ENCODE results near the gene ANKS1B. TPM values are rescaled to one million over a fixed set of nuclear protein-coding genes. Genes with fewer than 3 reads are reported as not detected.

ANKS1B gene
- total and polyA plus RNA-seq, 4 experiments from 2014 or later = 0.28 to 0.55 TPM; not detected in 2

- no peak overlapping the region for H3K27ac ChIP-seq (ENCODE audit: low read depth, low read length)
- DNase-seq = no peak
- no peaks in the 10 kb centered on the region for H3K4me1 ChIP-seq (ENCODE audit: insufficient read depth, low read length)
- intact Hi-C loops (cut with micrococcal nuclease) = no loop called here
- no peaks in the 10 kb centered on the region for H3K36me3 Mint-ChIP-seq
- H3K4me3 ChIP-seq (ENCODE audit: low read length in 2 of 2) = no peak overlapping the region
- H3K9me3 ChIP-seq (ENCODE audit: control insufficient read depth in 1 of 2, low read length in 2 of 2) = no peaks in the 10 kb centered on the region
- no peaks in the 10 kb centered on the region for H3K36me3 ChIP-seq (ENCODE audit: insufficient read depth, low read length)
- H3K4me3 Mint-ChIP-seq = no peak overlapping the region
- H3K27me3 Mint-ChIP-seq = no peaks in the 10 kb centered on the region
- POLR2A ChIA-PET (ENCODE audit: partially characterized antibody) = no interaction called here
- peaks cover 0 to 4% (median 0%) of the 10 kb centered on the region in 8 donors for H3K9me3 Mint-ChIP-seq
- CTCF ChIA-PET (ENCODE audit: partially characterized antibody) = no interaction called here
- no peaks in the 10 kb centered on the region for H3K27me3 ChIP-seq (ENCODE audit: insufficient read depth, low read length)
- H3K27ac Mint-ChIP-seq = no peak overlapping the region
- no peaks in the 10 kb centered on the region for H3K4me1 Mint-ChIP-seq
Measured at GRCh38 chr12:99392091-99392850, 592.5 kb downstream of the ANKS1B start.

- Histone ChIP-seq H3K4me1 (ENCODE audit: insufficient read depth, low read length) (no peaks in the 10 kb centered on the region), H3K27me3 (ENCODE audit: insufficient read depth, low read length) (no peaks in the 10 kb centered on the region), H3K36me3 (ENCODE audit: insufficient read depth, low read length) (no peaks in the 10 kb centered on the region), H3K4me3 (ENCODE audit: low read length in 2 of 2) (no peak overlapping the region), H3K9me3 (ENCODE audit: control insufficient read depth in 1 of 2, low read length in 2 of 2) (no peaks in the 10 kb centered on the region), H3K27ac (ENCODE audit: low read depth, low read length) (no peak overlapping the region)
- POLR2A ChIA-PET (ENCODE audit: partially characterized antibody) = no interaction called here
- peak in 1 of 5 donors; percentile 20 for DNase-seq
- Mint-ChIP-seq H3K4me3 (no peak overlapping the region), H3K27me3 (no peaks in the 10 kb centered on the region), H3K36me3 (no peaks in the 10 kb centered on the region), H3K4me1 (no peaks in the 10 kb centered on the region), H3K9me3 (peaks cover 0 to 4% (median 0%) of the 10 kb centered on the region in 8 donors), H3K27ac (no peak overlapping the region)
- intact Hi-C loops (cut with micrococcal nuclease) = no loop called here
- CTCF ChIA-PET (ENCODE audit: partially characterized antibody) = no interaction called here
Measured at GRCh38 chr12:99390707-99391106, 594.0 kb downstream of the ANKS1B start.

GRCh38 chr12:99389751-99390150, 595.0 kb downstream of the ANKS1B start:
- Mint-ChIP-seq H3K27ac (no peak overlapping the region), H3K9me3 (peaks cover 0 to 4% (median 0%) of the 10 kb centered on the region in 8 donors), H3K4me1 (no peaks in the 10 kb centered on the region), H3K27me3 (no peaks in the 10 kb centered on the region), H3K36me3 (no peaks in the 10 kb centered on the region), H3K4me3 (no peak overlapping the region)
- POLR2A ChIA-PET (ENCODE audit: partially characterized antibody) = no interaction called here
- no peak for DNase-seq
- intact Hi-C loops (cut with micrococcal nuclease) = no loop called here
- H3K4me1 ChIP-seq (ENCODE audit: insufficient read depth, low read length) = no peaks in the 10 kb centered on the region
- no peaks in the 10 kb centered on the region for H3K9me3 ChIP-seq (ENCODE audit: control insufficient read depth in 1 of 2, low read length in 2 of 2)
- no peaks in the 10 kb centered on the region for H3K36me3 ChIP-seq (ENCODE audit: insufficient read depth, low read length)
- no peak overlapping the region for H3K4me3 ChIP-seq (ENCODE audit: low read length in 2 of 2)
- CTCF ChIA-PET (ENCODE audit: partially characterized antibody) = no interaction called here
- H3K27ac ChIP-seq (ENCODE audit: low read depth, low read length) = no peak overlapping the region
- H3K27me3 ChIP-seq (ENCODE audit: insufficient read depth, low read length) = no peaks in the 10 kb centered on the region

- no peak for DNase-seq
- POLR2A ChIA-PET (ENCODE audit: partially characterized antibody) = no interaction called here
- no peak overlapping the region for H3K4me3 ChIP-seq (ENCODE audit: low read length in 2 of 2)
- no peak overlapping the region for H3K27ac Mint-ChIP-seq
- H3K9me3 Mint-ChIP-seq = peaks cover 0 to 4% (median 0%) of the 10 kb centered on the region in 8 donors
- H3K27me3 ChIP-seq (ENCODE audit: insufficient read depth, low read length) = no peaks in the 10 kb centered on the region
- no peak overlapping the region for H3K4me3 Mint-ChIP-seq
- H3K36me3 ChIP-seq (ENCODE audit: insufficient read depth, low read length) = no peaks in the 10 kb centered on the region
- H3K9me3 ChIP-seq (ENCODE audit: control insufficient read depth in 1 of 2, low read length in 2 of 2) = no peaks in the 10 kb centered on the region
- no peaks in the 10 kb centered on the region for H3K36me3 Mint-ChIP-seq
- H3K4me1 Mint-ChIP-seq = no peaks in the 10 kb centered on the region
- no peaks in the 10 kb centered on the region for H3K27me3 Mint-ChIP-seq
- no peak overlapping the region for H3K27ac ChIP-seq (ENCODE audit: low read depth, low read length)
- intact Hi-C loops (cut with micrococcal nuclease) = no loop called here
- CTCF ChIA-PET (ENCODE audit: partially characterized antibody) = no interaction called here
- no peaks in the 10 kb centered on the region for H3K4me1 ChIP-seq (ENCODE audit: insufficient read depth, low read length)
Measured at GRCh38 chr12:99388671-99389195, 596.0 kb downstream of the ANKS1B start.

- intact Hi-C loops (cut with micrococcal nuclease) = no loop called here
- H3K9me3 ChIP-seq (ENCODE audit: control insufficient read depth in 1 of 2, low read length in 2 of 2) = no peaks in the 10 kb centered on the region
- POLR2A ChIA-PET (ENCODE audit: partially characterized antibody) = no interaction called here
Measured at GRCh38 chr12:99387661-99388060, 597.1 kb downstream of the ANKS1B start.

GRCh38 chr12:99386907-99387306, 597.8 kb downstream of the ANKS1B start:
- peaks cover 0 to 5% (median 1%) of the 10 kb centered on the region in 8 donors for H3K9me3 Mint-ChIP-seq
- Histone ChIP-seq H3K27me3 (ENCODE audit: insufficient read depth, low read length) (no peaks in the 10 kb centered on the region), H3K4me3 (ENCODE audit: low read length in 2 of 2) (no peak overlapping the region), H3K9me3 (ENCODE audit: control insufficient read depth in 1 of 2, low read length in 2 of 2) (no peaks in the 10 kb centered on the region), H3K36me3 (ENCODE audit: insufficient read depth, low read length) (no peaks in the 10 kb centered on the region), H3K4me1 (ENCODE audit: insufficient read depth, low read length) (no peaks in the 10 kb centered on the region), H3K27ac (ENCODE audit: low read depth, low read length) (no peak overlapping the region)
- no peaks in the 10 kb centered on the region for H3K4me1 Mint-ChIP-seq
- H3K27ac Mint-ChIP-seq = no peak overlapping the region
- H3K36me3 Mint-ChIP-seq = no peaks in the 10 kb centered on the region
- ChIA-PET POLR2A (ENCODE audit: partially characterized antibody) (no interaction called here), CTCF (ENCODE audit: partially characterized antibody) (no interaction called here)
- DNase-seq = no peak
- H3K27me3 Mint-ChIP-seq = no peaks in the 10 kb centered on the region
- no peak overlapping the region for H3K4me3 Mint-ChIP-seq
- intact Hi-C loops (cut with micrococcal nuclease) = no loop called here

More at GRCh38 chr12:99387661-99388060, 597.1 kb downstream of the ANKS1B start:
- DNase-seq = no peak
- peaks cover 0 to 4% (median under 1%) of the 10 kb centered on the region in 8 donors for H3K9me3 Mint-ChIP-seq
- Histone ChIP-seq H3K4me3 (ENCODE audit: low read length in 2 of 2) (no peak overlapping the region), H3K27ac (ENCODE audit: low read depth, low read length) (no peak overlapping the region), H3K36me3 (ENCODE audit: insufficient read depth, low read length) (no peaks in the 10 kb centered on the region), H3K4me1 (ENCODE audit: insufficient read depth, low read length) (no peaks in the 10 kb centered on the region), H3K27me3 (ENCODE audit: insufficient read depth, low read length) (no peaks in the 10 kb centered on the region)
- no peak overlapping the region for H3K4me3 Mint-ChIP-seq
- H3K4me1 Mint-ChIP-seq = no peaks in the 10 kb centered on the region
- H3K27me3 Mint-ChIP-seq = no peaks in the 10 kb centered on the region
- no peaks in the 10 kb centered on the region for H3K36me3 Mint-ChIP-seq
- CTCF ChIA-PET (ENCODE audit: partially characterized antibody) = no interaction called here
- H3K27ac Mint-ChIP-seq = no peak overlapping the region

DNA sequence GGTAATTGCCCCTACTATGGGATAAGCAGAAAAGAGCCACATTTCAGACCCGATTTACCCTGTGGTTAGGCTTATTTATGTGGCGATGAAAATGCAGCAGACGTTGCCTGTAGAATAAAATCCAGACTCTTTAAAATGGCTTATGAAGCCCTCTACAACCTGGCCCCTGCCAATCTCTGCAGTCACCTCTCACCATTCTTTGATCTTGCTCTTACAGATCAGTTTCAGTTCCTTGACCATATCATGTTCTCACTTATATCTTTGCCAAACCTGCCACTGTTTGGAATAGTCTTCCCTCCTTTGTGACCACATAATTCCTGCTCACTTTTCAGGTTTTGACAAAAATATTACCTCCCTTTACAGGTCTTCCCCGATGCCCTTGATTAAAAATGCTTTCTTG, 601.5 kb downstream of the ANKS1B start:
- Mint-ChIP-seq H3K4me3 (no peak overlapping the region), H3K9me3 (peaks cover 0 to 9% (median 4%) of the 10 kb centered on the region in 8 donors), H3K27me3 (no peaks in the 10 kb centered on the region), H3K36me3 (no peaks in the 10 kb centered on the region), H3K4me1 (no peaks in the 10 kb centered on the region), H3K27ac (no peak overlapping the region)
- intact Hi-C loops (cut with micrococcal nuclease) = no loop called here
- H3K36me3 ChIP-seq (ENCODE audit: insufficient read depth, low read length) = no peaks in the 10 kb centered on the region
- H3K27ac ChIP-seq (ENCODE audit: low read depth, low read length) = no peak overlapping the region
- no peak overlapping the region for H3K4me3 ChIP-seq (ENCODE audit: low read length in 2 of 2)
- ChIA-PET POLR2A (ENCODE audit: partially characterized antibody) (no interaction called here), CTCF (ENCODE audit: partially characterized antibody) (interaction anchor here (1.2 kb wide), 1 partner anchor 10 kb away, joined by 3 read pairs; no protein-coding TSS in a partner anchor)
- H3K4me1 ChIP-seq (ENCODE audit: insufficient read depth, low read length) = no peaks in the 10 kb centered on the region
- H3K9me3 ChIP-seq (ENCODE audit: control insufficient read depth in 1 of 2, low read length in 2 of 2) = no peaks in the 10 kb centered on the region
- H3K27me3 ChIP-seq (ENCODE audit: insufficient read depth, low read length) = no peaks in the 10 kb centered on the region
- no peak for DNase-seq

Data from CD4-positive, alpha-beta memory T cell (primary cell).